Measurements from ENCODE around the gene ZNF443.
"Not testable (repeated sequence)": the region's sequence is repeated elsewhere in the genome, so short reads cannot be mapped to it uniquely, and the experiment has no call there.

Gene ZNF443

DNA sequence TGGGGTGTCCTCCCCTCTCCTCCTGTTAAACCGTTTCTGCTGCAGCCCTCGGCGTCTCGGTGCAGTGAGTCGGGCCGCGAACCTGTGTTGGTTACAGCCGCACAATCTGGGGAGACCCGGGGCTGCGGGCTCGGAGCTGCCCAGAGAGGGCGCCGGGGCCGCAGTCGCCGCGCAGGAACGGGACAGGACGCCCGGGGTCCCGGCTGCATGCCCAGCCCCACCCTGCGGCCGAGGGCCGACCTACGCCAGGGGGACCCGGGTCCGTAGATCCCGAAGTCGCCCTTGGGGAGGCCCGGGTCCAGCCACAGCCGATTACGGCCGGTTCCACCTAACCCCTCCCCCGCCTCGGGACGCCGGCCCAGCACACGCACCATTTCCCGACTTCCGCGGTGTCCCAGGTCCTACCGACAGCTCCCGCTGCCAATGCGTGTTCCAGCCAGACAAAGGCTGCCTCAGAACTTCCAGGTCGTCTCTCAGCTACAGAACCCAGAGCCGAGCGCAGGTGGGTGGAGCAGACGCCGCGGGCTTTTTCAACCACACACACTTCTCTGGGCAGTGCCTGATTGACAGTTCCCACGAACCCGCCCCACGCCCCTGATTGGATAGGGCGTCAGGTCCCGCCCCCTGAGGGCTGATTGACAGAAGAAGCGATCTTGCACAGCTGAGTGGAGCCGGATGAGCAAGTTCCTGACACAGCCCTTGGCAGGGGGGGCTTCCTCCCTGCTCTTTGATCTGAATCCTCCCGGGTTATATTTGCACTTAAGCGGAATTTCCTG lies at the start of gene ZNF443:
TSS of gene ZNF443 (minus strand) at position 481 of the 776 bp plus-strand sequence. CDS start at position 374, 107 bp downstream.
- peak; percentile 94 to 96 for DNase-seq (ENCODE audit: low read depth in 1 of 2, low spot score in 1 of 2)

DNA sequence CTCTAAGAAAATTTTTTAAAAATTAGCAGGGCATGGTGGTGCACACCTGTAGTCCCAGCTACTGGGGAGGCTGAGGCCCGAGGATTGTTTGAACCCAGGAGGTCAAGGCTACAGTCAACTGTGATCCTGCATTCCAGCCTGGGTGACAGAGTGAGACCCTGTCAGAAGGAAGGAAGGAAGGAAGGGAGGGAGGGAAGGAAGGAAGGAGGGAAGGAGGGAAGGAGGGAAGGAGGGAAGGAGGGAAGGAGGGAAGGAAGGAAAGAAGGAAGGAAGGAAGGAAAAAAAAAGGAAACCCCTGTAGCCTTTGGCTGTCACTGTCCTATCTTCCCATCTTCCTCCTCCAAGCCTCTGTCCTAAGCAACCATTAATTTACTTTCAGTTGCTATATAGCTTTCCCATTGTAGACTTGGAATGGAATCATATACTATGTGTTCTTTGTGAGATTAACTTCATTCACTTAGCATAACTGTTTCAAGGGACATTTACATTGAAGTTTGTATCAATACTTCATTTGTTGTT lies 45.5 kb upstream of the ZNF443 start:
- DNase-seq (ENCODE audit: low read depth in 1 of 2, low spot score in 1 of 2) = not testable (repeated sequence)

DNA sequence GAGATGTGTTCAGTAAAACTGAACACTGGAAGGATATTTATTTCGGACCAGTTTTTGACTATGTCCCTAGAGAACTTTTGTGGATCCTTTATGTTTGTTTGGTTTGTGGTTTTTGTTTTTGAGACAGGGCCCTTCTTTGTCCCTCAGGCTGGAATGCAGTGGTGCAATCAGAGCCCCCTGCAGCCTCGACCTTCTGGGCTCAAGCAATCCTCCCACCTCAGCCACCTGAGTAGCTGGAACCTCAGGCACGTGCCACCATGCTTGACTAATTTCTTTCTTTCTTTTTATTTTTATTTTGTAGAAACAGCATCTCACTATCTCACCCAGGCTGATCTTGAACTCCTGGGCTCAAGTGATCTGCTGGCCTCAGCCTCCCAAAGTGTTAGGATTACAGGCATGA lies 44.8 kb upstream of the ZNF443 start:
- no peak for DNase-seq (ENCODE audit: low read depth in 1 of 2, low spot score in 1 of 2)

DNA sequence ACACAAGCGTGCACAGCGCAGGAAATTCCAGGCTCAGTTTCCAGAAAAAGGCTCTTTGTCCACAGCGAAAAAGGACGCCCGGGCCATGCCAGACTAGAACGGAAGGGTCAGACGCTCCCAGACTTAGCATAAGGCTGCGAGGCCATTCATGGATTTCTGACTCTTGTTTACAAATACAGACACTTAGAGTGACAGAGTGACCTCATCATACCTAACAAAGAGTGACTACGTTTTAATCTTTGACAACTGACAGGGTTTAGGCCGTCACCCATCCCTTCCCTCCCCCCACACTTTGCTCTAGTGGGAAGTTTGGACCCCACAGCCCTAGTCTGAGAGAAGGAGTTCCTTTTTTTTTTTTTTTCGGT lies 44.2 kb upstream of the ZNF443 start:
- DNase-seq (ENCODE audit: low read depth in 1 of 2, low spot score in 1 of 2) = no peak

DNA sequence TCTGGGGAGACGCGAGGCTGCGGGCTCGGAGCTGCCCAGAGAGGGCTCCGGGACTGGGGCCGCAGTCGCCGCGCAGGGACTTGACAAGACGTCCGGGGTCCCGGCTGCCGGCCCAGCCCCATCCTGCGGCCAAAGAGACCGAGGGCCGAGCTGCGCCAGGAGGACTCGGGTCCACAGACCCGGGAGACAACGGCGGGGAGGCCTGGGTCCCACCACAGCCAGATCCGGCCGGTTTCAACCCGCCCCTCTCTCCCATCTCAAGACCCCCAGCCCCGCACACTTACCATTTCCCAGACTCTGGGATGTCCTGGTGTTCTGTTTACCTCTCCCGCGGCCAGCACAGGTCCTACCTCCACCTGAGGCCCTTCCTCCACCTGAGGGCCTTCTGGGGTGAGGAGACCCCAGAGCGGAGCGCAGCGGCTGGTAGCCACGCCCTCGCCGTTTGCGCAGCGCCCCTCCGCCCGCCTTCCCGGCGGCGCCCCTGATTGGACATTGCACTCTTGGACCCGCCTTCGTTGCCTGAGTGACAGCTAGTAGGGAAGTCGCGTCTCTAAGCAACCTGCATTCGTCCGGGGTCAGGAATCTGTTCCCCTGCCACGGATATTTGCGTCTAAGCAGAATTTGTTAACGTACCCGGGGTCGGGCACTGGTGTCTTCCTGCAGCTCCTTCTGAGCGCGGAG lies 43.7 kb upstream of the ZNF443 start, which contains the start of gene ZNF709:
TSS of gene ZNF709 (minus strand) at position 446 of the 681 bp plus-strand sequence. CDS start at position 287, 159 bp downstream.
- DNase-seq (ENCODE audit: low read depth in 1 of 2, low spot score in 1 of 2) = peak; percentile 69 to 80

DNA sequence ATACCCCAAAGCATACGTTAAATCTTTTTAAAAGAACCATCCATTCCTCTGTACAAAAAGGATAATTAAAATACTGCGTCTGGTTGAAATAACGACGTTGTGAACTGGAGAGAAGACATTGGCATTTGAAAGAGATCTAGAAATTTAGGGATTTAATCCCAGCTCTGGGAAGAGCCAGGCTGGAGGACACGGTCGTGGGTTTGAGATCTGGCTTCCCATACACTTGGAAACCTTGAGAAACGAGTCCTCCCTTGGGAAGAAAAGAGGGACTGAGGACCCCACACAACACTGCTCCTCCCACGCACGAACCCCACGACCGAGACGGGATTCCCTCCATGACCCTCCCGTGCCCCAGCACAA lies 43.2 kb upstream of the ZNF443 start:
- no peak for DNase-seq (ENCODE audit: low read depth in 1 of 2, low spot score in 1 of 2)

DNA sequence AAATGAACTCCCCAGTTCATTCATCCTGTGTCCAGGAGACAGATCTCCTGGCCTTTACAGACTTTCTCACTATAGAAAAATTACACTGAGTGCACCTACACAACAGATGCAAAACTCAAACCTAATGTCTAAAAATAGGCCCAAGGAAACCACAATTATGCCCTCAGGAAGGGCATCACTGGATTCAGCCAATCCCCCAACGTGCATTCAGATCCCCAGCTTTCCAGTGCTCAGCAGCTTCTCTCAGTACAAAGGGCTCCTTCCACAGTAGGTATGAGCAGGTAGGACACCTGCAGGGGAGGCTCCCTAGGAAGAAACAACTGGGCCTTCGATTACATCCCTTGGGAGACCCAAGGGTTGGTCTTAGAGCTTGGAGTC lies 41.7 kb upstream of the ZNF443 start:
- DNase-seq (ENCODE audit: low read depth in 1 of 2, low spot score in 1 of 2) = no peak

DNA sequence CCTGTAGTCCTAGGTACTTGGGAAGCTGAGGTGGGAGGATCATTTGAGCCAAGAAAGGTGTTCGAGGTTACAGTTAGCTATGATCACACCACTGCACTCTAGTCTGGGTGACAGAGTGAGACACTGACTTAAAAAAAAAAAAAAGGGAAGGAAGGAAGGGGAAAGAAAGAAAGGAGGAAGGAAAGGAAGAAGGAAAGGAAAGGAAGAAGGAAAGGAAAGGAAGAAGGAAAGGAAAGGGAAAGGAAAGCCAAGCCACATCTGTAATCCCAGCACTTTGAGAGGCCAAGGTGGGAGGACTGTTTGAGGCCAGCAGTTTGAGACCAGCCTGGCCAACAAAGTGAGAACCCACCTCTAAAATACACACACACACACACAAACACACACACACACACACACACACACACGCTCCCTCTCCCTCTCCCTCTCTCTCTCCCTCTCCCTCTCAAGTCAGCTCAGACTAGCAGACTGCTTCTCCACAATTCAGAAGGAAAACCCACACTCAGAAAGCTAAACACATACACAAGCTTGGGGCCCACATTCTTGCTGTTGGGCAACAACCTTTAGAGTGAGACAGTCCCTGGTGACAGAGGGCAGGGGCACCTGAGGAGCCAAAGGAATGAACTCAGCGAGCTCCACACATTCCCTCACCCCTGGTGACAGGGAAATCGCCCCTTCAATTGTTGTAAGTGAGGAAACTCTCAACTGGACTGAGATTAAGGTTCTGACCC lies 41.1 kb upstream of the ZNF443 start:
- no peak for DNase-seq (ENCODE audit: low read depth in 1 of 2, low spot score in 1 of 2)

DNA sequence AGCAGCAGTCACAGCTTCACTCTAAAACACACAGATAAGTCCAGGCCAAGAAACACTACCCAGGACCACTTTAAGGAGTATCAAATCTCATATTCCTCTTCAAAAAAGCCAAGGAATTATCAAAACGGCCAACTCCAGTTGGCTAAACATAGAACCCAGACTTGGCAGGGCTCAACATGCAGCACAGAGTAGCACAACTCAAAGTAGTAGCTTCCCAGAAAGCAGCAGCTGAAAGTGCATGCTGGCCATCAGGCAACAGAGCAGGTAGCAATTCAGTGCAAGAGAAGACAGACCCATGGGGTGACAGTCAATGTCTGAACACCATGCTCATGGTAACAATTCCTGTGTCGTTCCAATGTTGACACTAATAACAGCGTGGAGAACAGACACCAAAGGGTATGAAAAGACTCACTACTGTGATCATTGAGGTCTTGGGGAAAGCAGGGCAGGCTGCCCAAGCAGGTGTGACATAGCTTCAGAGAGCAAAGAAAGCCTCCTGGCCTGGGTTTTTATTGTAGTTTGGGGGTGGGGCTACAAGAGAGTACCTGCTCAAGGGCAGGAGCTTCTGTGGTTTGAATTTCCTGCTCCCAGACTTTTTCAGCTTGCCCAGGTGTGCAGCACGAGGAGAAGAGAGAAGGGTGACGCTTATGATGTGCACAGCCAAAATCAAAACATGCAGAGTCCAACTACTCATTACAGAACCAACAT lies 37.6 kb upstream of the ZNF443 start:
- DNase-seq (ENCODE audit: low read depth in 1 of 2, low spot score in 1 of 2) = no peak

DNA sequence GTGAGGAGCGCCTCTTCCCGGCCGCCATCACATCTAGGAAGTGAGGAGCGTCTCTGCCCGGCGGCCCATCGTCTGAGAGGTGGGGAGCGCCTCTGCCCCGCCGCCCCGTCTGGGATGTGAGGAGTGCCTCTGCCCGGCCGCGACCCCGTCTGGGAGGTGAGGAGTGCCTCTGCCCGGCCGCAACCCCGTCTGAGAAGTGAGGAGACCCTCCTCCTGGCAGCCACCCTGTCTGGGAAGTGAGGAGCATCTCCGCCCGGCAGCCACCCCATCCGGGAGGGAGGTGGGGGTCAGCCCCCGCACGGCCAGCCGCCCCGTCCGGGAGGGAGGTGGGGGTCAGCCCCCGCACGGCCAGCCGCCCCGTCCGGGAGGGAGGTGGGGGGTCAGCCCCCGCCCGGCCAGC lies 26.8 kb upstream of the ZNF443 start:
- DNase-seq (ENCODE audit: low read depth in 1 of 2, low spot score in 1 of 2) = not testable (repeated sequence)

DNA sequence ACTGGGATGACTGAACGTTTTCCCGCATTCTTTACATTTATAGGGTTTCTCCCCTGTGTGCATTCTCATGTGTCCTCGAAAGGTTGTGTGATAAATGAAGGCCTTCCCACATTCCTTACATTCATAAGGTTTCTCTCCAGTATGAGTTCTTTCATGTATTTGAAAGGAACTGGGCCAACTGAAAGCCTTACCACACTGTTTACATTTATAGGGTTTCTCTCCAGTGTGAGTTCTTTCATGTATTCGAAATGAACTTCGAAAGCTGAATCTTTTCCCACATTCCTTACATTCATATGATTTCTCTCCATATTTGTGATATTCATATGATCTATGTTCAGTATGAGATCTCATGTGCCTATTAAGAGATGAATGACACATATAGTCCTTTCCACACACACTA lies 24.4 kb upstream of the ZNF443 start:
- no peak for DNase-seq (ENCODE audit: low read depth in 1 of 2, low spot score in 1 of 2)

DNA sequence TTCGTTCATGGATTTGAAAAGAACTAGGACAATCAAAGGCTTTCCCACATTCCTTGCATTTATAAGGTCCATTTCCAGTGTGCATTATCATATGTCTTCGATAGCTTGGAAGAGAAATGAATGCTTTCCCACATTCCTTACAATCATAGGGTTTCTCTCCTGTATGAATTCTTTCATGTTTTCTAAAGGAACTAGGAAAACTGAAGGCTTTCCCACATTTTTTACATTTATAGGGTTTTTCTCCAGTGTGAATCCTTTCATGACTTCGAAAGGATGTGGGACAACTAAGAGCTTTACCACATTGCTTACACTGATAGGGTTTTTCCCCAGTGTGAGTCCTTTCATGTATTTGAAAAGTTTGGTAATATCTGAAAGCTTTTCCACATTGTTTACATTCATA lies 23.9 kb upstream of the ZNF443 start:
- DNase-seq (ENCODE audit: low read depth in 1 of 2, low spot score in 1 of 2) = no peak

DNA sequence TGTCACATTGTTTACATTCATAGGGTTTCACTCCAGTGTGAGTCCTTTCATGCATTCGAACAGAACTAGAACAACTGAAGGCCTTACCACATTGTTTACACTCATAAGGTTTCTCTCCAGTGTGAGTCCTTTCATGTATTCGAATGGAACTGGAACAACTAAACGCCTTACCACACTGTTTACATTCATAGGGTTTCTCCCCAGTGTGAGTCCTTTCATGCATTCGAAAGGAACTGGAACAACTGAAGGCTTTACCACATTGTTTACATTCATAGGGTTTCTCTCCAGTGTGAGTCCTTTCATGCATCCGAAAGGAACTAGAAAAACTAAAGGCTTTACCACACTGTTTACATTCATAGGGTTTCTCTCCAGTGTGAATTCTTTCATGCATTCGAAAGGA lies 23.3 kb upstream of the ZNF443 start:
- DNase-seq (ENCODE audit: low read depth in 1 of 2, low spot score in 1 of 2) = not testable (repeated sequence)

DNA sequence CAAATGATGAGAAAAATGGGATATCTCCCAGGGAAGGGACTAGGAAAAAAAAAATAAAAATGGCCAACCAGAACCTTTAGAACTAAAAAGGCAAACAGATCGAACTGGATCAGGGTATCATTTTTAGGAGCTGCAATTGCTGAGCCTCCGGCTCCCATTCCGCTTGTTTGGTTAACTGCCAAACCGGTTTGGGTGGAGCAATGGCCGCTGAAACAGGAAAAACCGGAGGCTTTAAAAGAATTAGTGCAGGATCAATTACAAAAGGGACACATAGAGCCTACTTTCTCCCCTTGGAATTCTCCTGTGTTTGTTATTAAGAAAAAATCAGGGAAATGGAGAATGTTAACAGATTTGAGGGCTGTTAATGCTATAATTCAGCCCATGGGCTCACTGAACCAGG lies 12.7 kb upstream of the ZNF443 start:
- no peak for DNase-seq (ENCODE audit: low read depth in 1 of 2, low spot score in 1 of 2)

DNA sequence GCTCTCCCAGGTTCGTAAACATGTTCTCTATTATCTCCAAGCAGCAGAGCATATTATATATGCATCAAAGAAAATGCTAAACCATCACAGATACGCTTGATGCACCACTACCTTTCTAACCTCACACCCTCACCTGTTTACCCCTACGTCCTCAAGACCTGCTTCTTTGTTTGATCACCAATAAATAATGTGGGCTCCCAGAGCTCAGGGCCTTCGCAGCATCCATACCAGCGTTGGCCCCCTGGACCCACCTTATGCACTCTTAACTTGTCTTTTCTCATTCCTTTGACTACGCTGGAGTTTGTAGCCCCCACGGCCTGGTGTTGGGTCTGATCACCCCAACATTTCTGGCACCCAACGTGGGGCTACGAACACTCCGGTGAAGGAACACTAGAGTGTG lies 10.0 kb upstream of the ZNF443 start:
- DNase-seq (ENCODE audit: low read depth in 1 of 2, low spot score in 1 of 2) = no peak

DNA sequence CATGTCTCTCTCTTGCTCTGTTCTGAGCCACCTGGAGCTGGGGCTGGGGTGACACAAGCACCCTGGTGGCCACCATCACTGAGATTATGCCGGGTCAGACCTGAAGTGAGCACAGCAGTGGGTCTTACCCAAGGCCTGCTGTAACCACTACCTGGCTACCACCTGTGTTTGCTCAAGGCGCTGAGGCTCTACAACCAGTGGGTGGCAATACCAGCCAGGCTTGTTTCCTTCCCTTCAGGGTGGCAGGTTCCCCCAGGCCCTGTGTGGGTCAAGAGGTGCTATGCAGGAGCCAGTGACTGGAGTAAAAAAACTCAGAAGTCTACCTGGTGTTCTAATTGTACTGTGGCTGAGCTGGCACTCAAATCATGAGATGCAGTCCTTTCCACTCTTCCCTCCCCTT lies 8.0 kb upstream of the ZNF443 start:
- no peak for DNase-seq (ENCODE audit: low read depth in 1 of 2, low spot score in 1 of 2)

DNA sequence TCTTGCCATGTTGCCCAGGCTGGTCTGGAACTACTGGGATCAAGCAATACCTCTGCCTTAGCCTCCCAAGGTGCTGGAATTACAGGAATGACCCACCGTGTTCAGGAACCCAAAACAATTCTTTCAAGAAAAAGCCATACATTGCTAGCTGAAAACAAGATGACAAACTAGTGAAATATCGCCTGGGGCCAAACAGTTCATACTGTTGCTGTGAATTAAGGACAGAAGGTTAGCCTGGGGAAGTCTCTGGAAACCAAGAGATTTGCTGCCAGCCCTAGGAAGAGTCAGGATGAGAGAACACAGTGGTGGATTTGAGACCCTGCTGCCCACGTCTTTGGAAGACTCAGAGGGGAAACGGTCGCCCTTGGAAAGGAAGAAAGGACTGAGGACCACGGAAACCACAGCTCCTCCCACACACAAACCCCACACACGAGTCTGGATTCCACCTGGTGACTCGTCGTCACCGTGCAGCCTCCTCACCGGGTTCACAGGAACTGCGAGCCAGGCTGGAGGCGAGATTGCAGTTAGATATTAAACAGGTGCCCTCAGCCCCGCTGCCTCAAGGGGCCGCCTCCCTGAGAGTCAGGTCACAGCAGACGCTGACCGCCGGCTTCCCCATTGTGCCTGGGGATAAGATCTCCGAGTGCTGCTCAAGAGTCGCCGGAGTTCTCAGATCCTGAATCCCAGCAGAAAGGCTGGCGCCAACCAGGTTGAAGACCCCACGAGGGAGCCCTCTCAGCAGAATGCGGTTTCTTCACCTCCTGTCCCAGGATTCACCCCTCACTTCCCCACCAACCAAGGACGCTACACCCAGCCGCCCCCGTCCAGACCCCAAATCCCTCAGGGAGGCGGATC lies 908 bp downstream of the ZNF443 start:
- peak in 1 of 2 donors; percentile 30 for DNase-seq (ENCODE audit: low read depth in 1 of 2, low spot score in 1 of 2)

DNA sequence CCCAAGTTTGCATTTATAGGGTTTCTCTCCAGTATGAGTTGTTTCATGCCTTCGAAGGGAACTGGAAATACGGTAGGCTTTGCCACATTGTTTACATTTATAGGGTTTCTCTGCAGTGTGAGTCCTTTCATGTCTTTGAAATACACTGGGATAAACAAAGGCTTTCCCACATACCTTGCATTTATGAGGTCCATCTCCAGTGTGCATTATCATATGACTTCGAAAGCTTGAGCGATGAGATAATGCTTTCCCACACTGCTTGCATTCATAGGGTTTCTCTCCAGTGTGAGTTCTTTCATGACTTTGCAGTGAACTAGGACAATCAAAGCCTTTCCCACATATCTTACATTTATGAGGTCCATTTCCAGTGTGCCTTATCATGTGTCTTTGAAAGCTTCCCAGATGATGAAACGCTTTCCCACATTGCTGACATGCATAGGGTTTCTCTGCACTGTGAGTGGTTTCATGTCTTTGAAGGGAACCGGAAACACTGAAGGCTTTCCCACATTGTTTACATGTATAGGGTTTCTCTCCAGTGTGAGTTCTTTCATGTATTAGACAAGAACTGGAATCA lies 10.0 kb downstream of the ZNF443 start:
- not testable (repeated sequence) for DNase-seq (ENCODE audit: low read depth in 1 of 2, low spot score in 1 of 2)

DNA sequence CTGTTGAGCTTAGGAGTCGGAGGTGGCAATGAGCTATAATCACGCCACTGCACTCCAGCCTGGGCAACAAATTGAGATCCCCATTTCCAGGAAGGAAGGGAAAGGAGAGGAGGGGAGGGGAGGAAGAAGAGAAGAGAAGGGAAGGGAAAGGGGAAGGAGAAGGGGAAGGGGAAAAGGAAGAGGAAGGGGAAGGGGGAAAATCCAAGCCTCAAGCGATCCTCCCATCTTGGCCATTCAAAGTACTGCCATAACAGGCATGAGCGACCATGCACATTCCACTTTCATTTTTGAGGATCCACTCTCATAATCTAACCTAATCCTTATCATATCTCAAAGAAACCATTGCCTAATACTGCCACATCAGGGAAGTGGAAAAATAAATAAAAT lies 14.9 kb downstream of the ZNF443 start:
- DNase-seq (ENCODE audit: low read depth in 1 of 2, low spot score in 1 of 2) = no peak
